Calu3 (cell line): ENCODE measurements around the gene PTK6. TPM values are rescaled to one million over a fixed set of nuclear protein-coding genes. Genes with fewer than 3 reads are reported as not detected.

Experiments used
- BruUV-seq: library from RNA; stranded (reverse); fragments of 400-500 nt; replicated peaks from 2 replicates; lab custom pipeline; 2021; lab: Mats Ljungman, UMichigan
- CTCF ChIA-PET: fragments of 300-600 bp; sonication (Branson Sonifier 250); formaldehyde crosslinking; loops from one replicate; lab custom pipeline; 2022; ENCODE audit warnings: antibody characterized with exemption; lab: Charles Lee
- DNase-seq: peaks from one replicate; pipeline ENCODE4 v3.0.0; 2022
- H3K27ac Mint-ChIP-seq: one replicate; pipeline ENCODE4 v1.8.0; 2022; ENCODE audit warnings: mixed read lengths; ENCODE audit not compliant: unreplicated experiment
- H3K27me3 Mint-ChIP-seq: one replicate; pipeline ENCODE4 v1.8.0; 2022; ENCODE audit warnings: mixed read lengths; ENCODE audit not compliant: unreplicated experiment
- H3K36me3 Mint-ChIP-seq: one replicate; pipeline ENCODE4 v1.8.0; 2022; ENCODE audit warnings: mild to moderate bottlenecking, moderate library complexity, mixed read lengths; ENCODE audit not compliant: insufficient read depth, unreplicated experiment
- H3K4me1 Mint-ChIP-seq: one replicate; pipeline ENCODE4 v1.8.0; 2022; ENCODE audit warnings: mild to moderate bottlenecking, low read depth, mixed read lengths; ENCODE audit not compliant: unreplicated experiment
- H3K4me3 Mint-ChIP-seq: one replicate; pipeline ENCODE4 v1.8.0; 2022; ENCODE audit warnings: mild to moderate bottlenecking, low read depth, moderate library complexity, mixed read lengths; ENCODE audit not compliant: unreplicated experiment
- H3K9me3 Mint-ChIP-seq: one replicate; pipeline ENCODE4 v1.8.0; 2022; ENCODE audit warnings: low read depth, mixed read lengths; ENCODE audit not compliant: unreplicated experiment
- intact Hi-C: fragments of 100-400 bp; cut with micrococcal nuclease; formaldehyde crosslinking; loops from one replicate; pipeline ENCODE4 v1.10.0; 2022; ENCODE audit not compliant: unreplicated experiment
- total RNA-seq: library from RNA; stranded (reverse); gene quantifications from 2 replicates; pipeline ENCODE4 v1.2.3, GENCODE V29; 2022
- TF ChIP-seq, protein P1 (sequence below): fragments of 200-600 bp; IDR thresholded peaks from one replicate; pipeline ENCODE4 v1.8.0; 2022; ENCODE audit warnings: antibody characterized with exemption; ENCODE audit not compliant: unreplicated experiment

PTK6 gene
- total RNA-seq, 1 experiment from 2014 or later = 15.9 TPM

GRCh38 chr20:63513207-63513606 is 24.0 kb downstream of the PTK6 start:
- peaks cover 3% of the 10 kb centered on the region for H3K36me3 Mint-ChIP-seq
- peaks cover 53% of the 10 kb centered on the region for H3K27me3 Mint-ChIP-seq
- no peaks in the 10 kb centered on the region for H3K4me1 Mint-ChIP-seq
- H3K9me3 Mint-ChIP-seq = peaks cover 2% of the 10 kb centered on the region
- no peak overlapping the region for H3K4me3 Mint-ChIP-seq
- TF ChIP-seq, protein P1, sequence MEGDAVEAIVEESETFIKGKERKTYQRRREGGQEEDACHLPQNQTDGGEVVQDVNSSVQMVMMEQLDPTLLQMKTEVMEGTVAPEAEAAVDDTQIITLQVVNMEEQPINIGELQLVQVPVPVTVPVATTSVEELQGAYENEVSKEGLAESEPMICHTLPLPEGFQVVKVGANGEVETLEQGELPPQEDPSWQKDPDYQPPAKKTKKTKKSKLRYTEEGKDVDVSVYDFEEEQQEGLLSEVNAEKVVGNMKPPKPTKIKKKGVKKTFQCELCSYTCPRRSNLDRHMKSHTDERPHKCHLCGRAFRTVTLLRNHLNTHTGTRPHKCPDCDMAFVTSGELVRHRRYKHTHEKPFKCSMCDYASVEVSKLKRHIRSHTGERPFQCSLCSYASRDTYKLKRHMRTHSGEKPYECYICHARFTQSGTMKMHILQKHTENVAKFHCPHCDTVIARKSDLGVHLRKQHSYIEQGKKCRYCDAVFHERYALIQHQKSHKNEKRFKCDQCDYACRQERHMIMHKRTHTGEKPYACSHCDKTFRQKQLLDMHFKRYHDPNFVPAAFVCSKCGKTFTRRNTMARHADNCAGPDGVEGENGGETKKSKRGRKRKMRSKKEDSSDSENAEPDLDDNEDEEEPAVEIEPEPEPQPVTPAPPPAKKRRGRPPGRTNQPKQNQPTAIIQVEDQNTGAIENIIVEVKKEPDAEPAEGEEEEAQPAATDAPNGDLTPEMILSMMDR = no peak
- no peak for DNase-seq
- intact Hi-C loops = no loop called here
- CTCF ChIA-PET = no interaction called here
- H3K27ac Mint-ChIP-seq = no peak overlapping the region
- BruUV-seq = no TSS peak

GRCh38 chr20:63509088-63509564 is 28.1 kb downstream of the PTK6 start:
- Mint-ChIP-seq H3K36me3 (no peaks in the 10 kb centered on the region), H3K27me3 (peaks cover 94% of the 10 kb centered on the region), H3K4me3 (no peak overlapping the region), H3K9me3 (peaks cover 6% of the 10 kb centered on the region), H3K27ac (no peak overlapping the region), H3K4me1 (no peaks in the 10 kb centered on the region)
- TF ChIP-seq, protein P1 = no peak
- CTCF ChIA-PET = interaction anchor here (0.7 kb wide), 1 partner anchor 1860 kb away, joined by 4 read pairs; no protein-coding TSS in a partner anchor
- BruUV-seq = no TSS peak
- DNase-seq = no peak
- intact Hi-C loops = no loop called here

- H3K36me3 Mint-ChIP-seq = no peaks in the 10 kb centered on the region
- H3K27ac Mint-ChIP-seq = no peak overlapping the region
- CTCF ChIA-PET = interaction anchor here (0.6 to 0.7 kb wide), 3 partner anchors 15 to 1859 kb away, joined by 4 to 5 read pairs (median 5); no protein-coding TSS in a partner anchor
- TF ChIP-seq, protein P1 = no peak
- no peaks in the 10 kb centered on the region for H3K4me1 Mint-ChIP-seq
- H3K27me3 Mint-ChIP-seq = peaks cover 99% of the 10 kb centered on the region
- H3K9me3 Mint-ChIP-seq = peaks cover 6% of the 10 kb centered on the region
- no TSS peak for BruUV-seq
- no peak for DNase-seq
- intact Hi-C loops = no loop called here
- H3K4me3 Mint-ChIP-seq = no peak overlapping the region
These were observed 29.0 kb downstream of the PTK6 start for GRCh38 chr20:63508072-63508768.

DNA sequence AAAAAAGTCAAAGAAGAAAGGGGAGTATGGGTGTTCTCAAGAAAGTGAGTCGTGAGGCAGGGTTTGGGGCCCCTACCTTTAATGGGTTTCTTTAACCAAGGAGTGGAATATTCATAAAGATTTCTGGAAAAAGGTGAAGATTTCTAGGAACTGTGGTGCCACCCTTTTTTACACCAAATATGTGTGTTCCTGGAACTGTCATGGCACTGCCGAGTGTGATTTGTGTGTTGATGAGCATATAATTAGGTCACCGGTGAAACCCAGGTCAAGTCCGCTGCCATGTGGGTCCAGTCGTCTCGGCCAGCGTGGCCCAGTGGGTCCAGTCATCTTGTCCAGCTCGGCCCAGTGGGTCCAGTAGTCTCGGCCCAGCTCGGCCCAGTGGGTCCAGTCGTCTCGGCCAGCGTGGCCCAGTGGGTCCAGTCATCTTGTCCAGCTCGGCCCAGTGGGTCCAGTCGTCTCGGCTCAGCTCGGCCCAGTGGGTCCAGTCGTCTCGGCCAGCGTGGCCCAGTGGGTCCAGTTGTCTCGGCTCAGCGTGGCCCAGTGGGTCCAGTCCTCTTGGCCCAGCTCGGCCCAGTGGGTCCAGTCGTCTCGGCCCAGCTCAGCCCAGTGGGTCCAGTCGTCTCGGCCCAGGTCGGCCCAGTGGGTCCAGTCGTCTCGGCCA is 30.0 kb downstream of the PTK6 start:
- CTCF ChIA-PET = no interaction called here
- intact Hi-C loops = no loop called here
- Mint-ChIP-seq H3K27me3 (peaks cover 92% of the 10 kb centered on the region), H3K4me1 (no peaks in the 10 kb centered on the region), H3K9me3 (peaks cover 6% of the 10 kb centered on the region), H3K27ac (no peak overlapping the region), H3K4me3 (no peak overlapping the region), H3K36me3 (no peaks in the 10 kb centered on the region)
- TF ChIP-seq, protein P1 = no peak
- no TSS peak for BruUV-seq
- DNase-seq = no peak
